NB4 (cell line): ENCODE measurements around the gene ZNF423.

Experiments
- POLR2A ChIP-seq: IDR thresholded peaks from 2 replicates; pipeline ENCODE4 v1.6.1; 2011; ENCODE audit warnings: mild to moderate bottlenecking; ENCODE audit not compliant: insufficient read length; ENCODE audit errors: extremely low read depth
- TF ChIP-seq, protein P1 (sequence below): IDR thresholded peaks from 2 replicates; pipeline ENCODE4 v1.6.1; 2011; ENCODE audit warnings: low read depth, low read length
- TF ChIP-seq, protein P2 (sequence below): IDR thresholded peaks from one replicate; pipeline ENCODE4 v1.5.1; 2012; ENCODE audit warnings: low read depth, low read length

- TF ChIP-seq, protein P1, sequence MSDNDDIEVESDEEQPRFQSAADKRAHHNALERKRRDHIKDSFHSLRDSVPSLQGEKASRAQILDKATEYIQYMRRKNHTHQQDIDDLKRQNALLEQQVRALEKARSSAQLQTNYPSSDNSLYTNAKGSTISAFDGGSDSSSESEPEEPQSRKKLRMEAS, result no peak
- TF ChIP-seq, protein P2, sequence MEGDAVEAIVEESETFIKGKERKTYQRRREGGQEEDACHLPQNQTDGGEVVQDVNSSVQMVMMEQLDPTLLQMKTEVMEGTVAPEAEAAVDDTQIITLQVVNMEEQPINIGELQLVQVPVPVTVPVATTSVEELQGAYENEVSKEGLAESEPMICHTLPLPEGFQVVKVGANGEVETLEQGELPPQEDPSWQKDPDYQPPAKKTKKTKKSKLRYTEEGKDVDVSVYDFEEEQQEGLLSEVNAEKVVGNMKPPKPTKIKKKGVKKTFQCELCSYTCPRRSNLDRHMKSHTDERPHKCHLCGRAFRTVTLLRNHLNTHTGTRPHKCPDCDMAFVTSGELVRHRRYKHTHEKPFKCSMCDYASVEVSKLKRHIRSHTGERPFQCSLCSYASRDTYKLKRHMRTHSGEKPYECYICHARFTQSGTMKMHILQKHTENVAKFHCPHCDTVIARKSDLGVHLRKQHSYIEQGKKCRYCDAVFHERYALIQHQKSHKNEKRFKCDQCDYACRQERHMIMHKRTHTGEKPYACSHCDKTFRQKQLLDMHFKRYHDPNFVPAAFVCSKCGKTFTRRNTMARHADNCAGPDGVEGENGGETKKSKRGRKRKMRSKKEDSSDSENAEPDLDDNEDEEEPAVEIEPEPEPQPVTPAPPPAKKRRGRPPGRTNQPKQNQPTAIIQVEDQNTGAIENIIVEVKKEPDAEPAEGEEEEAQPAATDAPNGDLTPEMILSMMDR, result no peak
- TF ChIP-seq POLR2A, result no peak
These were observed 336.2 kb downstream of the ZNF423 start for GRCh38 chr16:49519741-49520140.
